ENCODE results near the gene CNNM4.

Gene CNNM4

GRCh38 chr2:96841701-96842495 lies 81.2 kb downstream of the CNNM4 start:
- no peak for DNase-seq
- intact Hi-C loops (cut with DNase I): no loop called here

GRCh38 chr2:96842600-96842999 lies 81.9 kb downstream of the CNNM4 start:
- intact Hi-C loops (cut with DNase I): no loop called here
- no peak for DNase-seq

- intact Hi-C loops (cut with DNase I): no loop called here
Measured at GRCh38 chr2:96843538-96844268, 83.0 kb downstream of the CNNM4 start, which contains the start of gene ANKRD23. Gene ANKRD23 (minus strand): TSS chr2:96844021. CDS start chr2:96843992, 29 bp downstream.

GRCh38 chr2:96844405-96844808 lies 83.7 kb downstream of the CNNM4 start:
- intact Hi-C loops (cut with DNase I): no loop called here
- no peak for DNase-seq

More at GRCh38 chr2:96843538-96844268, 83.0 kb downstream of the CNNM4 start, which contains the start of gene ANKRD23:
- DNase-seq: no peak

- DNase-seq: no peak
- intact Hi-C loops (cut with DNase I): no loop called here
Measured at GRCh38 chr2:96846825-96847224, 86.1 kb downstream of the CNNM4 start.

- intact Hi-C loops (cut with DNase I): no loop called here
- DNase-seq: no peak
Measured at GRCh38 chr2:96847586-96847985, 86.9 kb downstream of the CNNM4 start.

- DNase-seq: no peak
- intact Hi-C loops (cut with DNase I): no loop called here
Measured at GRCh38 chr2:96848264-96848663, 87.6 kb downstream of the CNNM4 start.

GRCh38 chr2:96852667-96853066 lies 92.0 kb downstream of the CNNM4 start:
- DNase-seq: no peak
- intact Hi-C loops (cut with DNase I): no loop called here

- intact Hi-C loops (cut with DNase I): no loop called here
Measured at GRCh38 chr2:96853321-96853720, 92.6 kb downstream of the CNNM4 start.

GRCh38 chr2:96856776-96857666 lies 96.3 kb downstream of the CNNM4 start:
- DNase-seq: peak in 22 of 42 donors; percentile 27 to 74 (median 56)
- intact Hi-C loops (cut with DNase I): no loop called here

More at GRCh38 chr2:96853321-96853720, 92.6 kb downstream of the CNNM4 start:
- no peak for DNase-seq

GRCh38 chr2:96857667-96858372 lies 97.1 kb downstream of the CNNM4 start, which contains the start of gene ANKRD39:
Gene ANKRD39 (minus strand): TSS chr2:96858016. CDS start chr2:96857987, 29 bp downstream.
- intact Hi-C loops (cut with DNase I): loop anchor here (2.0 kb wide), 3 partner anchors 41 to 93 kb away; partner anchors contain the start of gene CNNM3
- peak; percentile 95 to 99 (median 97) for DNase-seq

GRCh38 chr2:96859099-96859649 lies 98.5 kb downstream of the CNNM4 start:
- intact Hi-C loops (cut with DNase I): loop anchor here (2.0 kb wide), 3 partner anchors 42 to 92 kb away; partner anchors contain the start of gene CNNM3
- DNase-seq: peak in 17 of 42 donors; percentile 18 to 77 (median 46)

- intact Hi-C loops (cut with DNase I): loop anchor here (2.0 kb wide), 3 partner anchors 43 to 91 kb away; partner anchors contain the start of gene CNNM3
Measured at GRCh38 chr2:96859681-96860064, 99.0 kb downstream of the CNNM4 start.

GRCh38 chr2:96860065-96861029 lies 99.6 kb downstream of the CNNM4 start:
- intact Hi-C loops (cut with DNase I): no loop called here
- DNase-seq: peak in 14 of 42 donors; percentile 31 to 68 (median 50)

More at GRCh38 chr2:96859681-96860064, 99.0 kb downstream of the CNNM4 start:
- DNase-seq: no peak

- DNase-seq: no peak
- intact Hi-C loops (cut with DNase I): no loop called here
Measured at GRCh38 chr2:96861074-96861473, 100.4 kb downstream of the CNNM4 start.
